GM18870 (cell line): Measurements from ENCODE around the gene SLC9A9.
A peak's percentile ranks its signal among the peaks of the same experiment; 100 is the strongest.
"Not testable (repeated sequence)": the region's sequence is repeated elsewhere in the genome, so short reads cannot be mapped to it uniquely, and the experiment has no call there.

Experiments
- ATAC-seq: cut with Tn5 transposase; IDR thresholded peaks from one replicate; pipeline ENCODE4 v1.9.1; 2021; ENCODE audit warnings: moderate library complexity; ENCODE audit not compliant: unreplicated experiment

SLC9A9 gene

GRCh38 chr3:143847787-143848631 is at the start of gene SLC9A9:
SLC9A9 (minus strand) TSS chr3:143848468; CDS start chr3:143848322, 146 bp downstream.
- peak; percentile 85 for ATAC-seq

GRCh38 chr3:143897576-143898295 is 49.5 kb upstream of the SLC9A9 start:
- no peak for ATAC-seq

- no peak for ATAC-seq
Measured at GRCh38 chr3:143896486-143896885, 48.2 kb upstream of the SLC9A9 start.

- no peak for ATAC-seq
Measured at GRCh38 chr3:143895805-143896204, 47.5 kb upstream of the SLC9A9 start.

- ATAC-seq = no peak
Measured at GRCh38 chr3:143888846-143889245, 40.6 kb upstream of the SLC9A9 start.

- no peak for ATAC-seq
Measured at GRCh38 chr3:143888166-143888565, 39.9 kb upstream of the SLC9A9 start.

- ATAC-seq = peak; percentile 94
Measured at GRCh38 chr3:143885780-143886427, 37.6 kb upstream of the SLC9A9 start.

GRCh38 chr3:143884861-143885260 is 36.6 kb upstream of the SLC9A9 start:
- no peak for ATAC-seq

- ATAC-seq = no peak
Measured at GRCh38 chr3:143883151-143883550, 34.9 kb upstream of the SLC9A9 start.

GRCh38 chr3:143881095-143881494 is 32.8 kb upstream of the SLC9A9 start:
- ATAC-seq = no peak

GRCh38 chr3:143875546-143875945 is 27.3 kb upstream of the SLC9A9 start:
- ATAC-seq = no peak

- ATAC-seq = not testable (repeated sequence)
Measured at GRCh38 chr3:143873553-143873952, 25.3 kb upstream of the SLC9A9 start.

GRCh38 chr3:143865302-143865701 is 17.0 kb upstream of the SLC9A9 start:
- ATAC-seq = no peak

- ATAC-seq = no peak
Measured at GRCh38 chr3:143859465-143860203, 11.4 kb upstream of the SLC9A9 start.

GRCh38 chr3:143856252-143856970 is 8.1 kb upstream of the SLC9A9 start:
- no peak for ATAC-seq

- no peak for ATAC-seq
Measured at GRCh38 chr3:143855183-143855582, 6.9 kb upstream of the SLC9A9 start.

- no peak for ATAC-seq
Measured at GRCh38 chr3:143851331-143852017, 3.2 kb upstream of the SLC9A9 start.

GRCh38 chr3:143850877-143851276 is 2.6 kb upstream of the SLC9A9 start:
- peak; percentile 26 for ATAC-seq

- peak; percentile 37 for ATAC-seq
Measured at GRCh38 chr3:143849854-143850549, 1.7 kb upstream of the SLC9A9 start.
